ENCODE measurements around the gene TRIP6. TPM values are rescaled to one million over a fixed set of nuclear protein-coding genes. Genes with fewer than 3 reads are reported as not detected.

The TRIP6 gene
- total and polyA plus RNA-seq, 2 experiments from 2014 or later, result 44.6 to 112 TPM

DNA sequence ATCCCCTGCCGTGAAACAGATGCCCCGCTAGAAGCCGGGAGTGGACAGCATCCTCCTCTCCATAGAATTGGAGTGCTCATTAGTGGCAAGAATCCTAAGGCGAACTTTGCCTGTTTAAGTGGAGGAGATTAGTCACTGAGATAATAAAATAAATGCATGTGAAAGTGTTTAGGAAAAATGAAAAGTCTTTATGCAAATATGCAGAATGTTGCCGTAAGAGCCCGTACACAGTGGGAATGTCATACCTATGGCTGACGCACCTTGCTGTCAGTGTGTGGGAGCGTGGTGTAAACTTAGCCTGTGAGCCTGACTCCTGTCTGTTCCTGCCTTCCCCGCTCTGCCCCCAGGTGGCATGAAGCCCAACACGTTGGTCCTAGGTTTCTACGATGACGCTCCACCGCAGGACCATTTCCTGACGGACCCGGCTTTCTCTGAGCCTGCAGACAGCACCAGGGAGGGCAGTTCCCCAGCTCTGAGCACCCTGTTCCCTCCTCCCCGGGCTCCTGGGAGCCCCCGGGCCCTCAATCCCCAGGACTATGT is 1.7 kb upstream of the TRIP6 start:
- H3K79me2 ChIP-seq (replicated peaks; ENCODE audit: insufficient read depth), result peaks cover 18% of the 10 kb centered on the region
- Mint-ChIP-seq H3K9me3 (no peaks in the 10 kb centered on the region; the same call in 2 of the 3 replicates), H3K4me3 (peak overlapping the region; percentile 24; the same call in 1 of the 3 replicates), H3K27me3 (ENCODE audit: insufficient read depth, low read depth, poor library complexity) (peaks cover 14% of the 10 kb centered on the region), H3K36me3 (ENCODE audit: low read depth) (peaks cover 54% of the 10 kb centered on the region), H3K4me1 (peaks cover 14% of the 10 kb centered on the region; the same call in 2 of the 3 replicates), H3K27ac (no peak overlapping the region)
- DNase-seq (ENCODE audit: low spot score) (peak; percentile 58), ATAC-seq (peak; percentile 9)
- TF ChIP-seq, protein P1, sequence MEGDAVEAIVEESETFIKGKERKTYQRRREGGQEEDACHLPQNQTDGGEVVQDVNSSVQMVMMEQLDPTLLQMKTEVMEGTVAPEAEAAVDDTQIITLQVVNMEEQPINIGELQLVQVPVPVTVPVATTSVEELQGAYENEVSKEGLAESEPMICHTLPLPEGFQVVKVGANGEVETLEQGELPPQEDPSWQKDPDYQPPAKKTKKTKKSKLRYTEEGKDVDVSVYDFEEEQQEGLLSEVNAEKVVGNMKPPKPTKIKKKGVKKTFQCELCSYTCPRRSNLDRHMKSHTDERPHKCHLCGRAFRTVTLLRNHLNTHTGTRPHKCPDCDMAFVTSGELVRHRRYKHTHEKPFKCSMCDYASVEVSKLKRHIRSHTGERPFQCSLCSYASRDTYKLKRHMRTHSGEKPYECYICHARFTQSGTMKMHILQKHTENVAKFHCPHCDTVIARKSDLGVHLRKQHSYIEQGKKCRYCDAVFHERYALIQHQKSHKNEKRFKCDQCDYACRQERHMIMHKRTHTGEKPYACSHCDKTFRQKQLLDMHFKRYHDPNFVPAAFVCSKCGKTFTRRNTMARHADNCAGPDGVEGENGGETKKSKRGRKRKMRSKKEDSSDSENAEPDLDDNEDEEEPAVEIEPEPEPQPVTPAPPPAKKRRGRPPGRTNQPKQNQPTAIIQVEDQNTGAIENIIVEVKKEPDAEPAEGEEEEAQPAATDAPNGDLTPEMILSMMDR (conservative IDR thresholded peaks at IDR 0.05; ENCODE audit: low read depth in 2 of 2), result peak in 1 of 2 experiments; percentile 45; a peak in 3 of 4 replicates
- no peak for TF ChIP-seq EZH2 (IDR thresholded peaks at IDR 0.05; ENCODE audit: low read depth, unreplicated experiment)
- no peak overlapping the region for H3K4me2 ChIP-seq
- peaks cover 11% of the 10 kb centered on the region for H3K4me1 ChIP-seq (ENCODE audit: insufficient read depth)
- H3K4me3 ChIP-seq, result no peak overlapping the region
- H3K27ac ChIP-seq (ENCODE audit: low read depth), result no peak overlapping the region
- no peaks in the 10 kb centered on the region for H3K9me2 ChIP-seq (ENCODE audit: insufficient read depth)
- H4K20me1 ChIP-seq (replicated peaks; ENCODE audit: insufficient read depth), result 0 out of 2 replicates have a peak, but pooled peaks cover 3% of the 10 kb centered on the region
- no peaks in the 10 kb centered on the region for H3K27me3 ChIP-seq (ENCODE audit: insufficient read depth)
- peaks cover 4% of the 10 kb centered on the region; the same call in 1 of the 2 replicates for H3K36me3 ChIP-seq (ENCODE audit: insufficient read depth)
- no peak overlapping the region for H2AFZ ChIP-seq
- H3F3A ChIP-seq (replicated peaks; ENCODE audit: low read depth), result peaks cover 13% of the 10 kb centered on the region; the same call in 1 of the 2 replicates

DNA sequence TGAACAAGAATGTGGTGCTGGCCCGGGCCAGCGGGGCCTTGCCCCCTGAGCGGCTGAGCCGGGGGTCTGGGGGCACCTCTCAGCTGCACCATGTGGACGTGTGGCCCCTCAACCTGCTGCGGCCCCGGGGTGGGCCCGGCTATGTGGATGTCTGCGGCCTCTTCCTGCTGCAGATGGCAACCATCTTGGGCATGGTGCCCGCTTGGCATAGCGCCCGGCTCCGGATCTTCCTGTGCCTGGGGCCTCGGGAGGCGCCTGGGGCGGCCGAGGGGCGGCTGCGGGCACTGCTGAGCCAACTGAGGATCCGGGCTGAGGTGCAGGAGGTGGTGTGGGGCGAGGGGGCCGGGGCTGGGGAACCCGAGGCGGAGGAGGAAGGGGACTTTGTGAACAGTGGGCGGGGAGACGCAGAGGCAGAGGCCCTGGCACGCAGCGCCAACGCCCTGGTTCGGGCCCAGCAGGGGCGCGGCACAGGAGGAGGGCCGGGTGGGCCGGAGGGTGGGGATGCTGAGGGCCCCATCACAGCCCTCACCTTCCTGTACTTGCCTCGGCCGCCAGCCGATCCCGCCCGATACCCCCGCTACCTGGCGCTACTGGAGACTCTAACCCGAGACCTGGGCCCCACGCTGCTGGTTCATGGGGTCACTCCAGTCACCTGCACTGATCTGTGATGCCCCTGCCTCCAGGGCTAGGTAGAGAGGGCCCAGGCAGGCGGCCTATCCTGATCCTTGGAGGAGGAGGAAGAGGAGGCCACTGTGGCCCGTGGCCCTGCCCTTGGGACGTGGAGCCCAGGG is 1.1 kb upstream of the TRIP6 start:
- no peak for TF ChIP-seq ZNF114 (CRISPR knock-in tag; IDR thresholded peaks at IDR 0.05)
- Histone ChIP-seq H3K4me1 (ENCODE audit: insufficient read depth) (peaks cover 11% of the 10 kb centered on the region), H3K9me2 (ENCODE audit: insufficient read depth) (no peaks in the 10 kb centered on the region), H3K27ac (ENCODE audit: low read depth) (peak overlapping the region; percentile 97), H3K4me2 (peak overlapping the region; percentile 91), H3K79me2 (replicated peaks; ENCODE audit: insufficient read depth) (peaks cover 18% of the 10 kb centered on the region), H3F3A (replicated peaks; ENCODE audit: low read depth) (peaks cover 13% of the 10 kb centered on the region; the same call in 1 of the 2 replicates), H3K36me3 (ENCODE audit: insufficient read depth) (peaks cover 6% of the 10 kb centered on the region; the same call in 1 of the 2 replicates), H2AFZ (no peak overlapping the region), H4K20me1 (replicated peaks; ENCODE audit: insufficient read depth) (0 out of 2 replicates have a peak, but pooled peaks cover 3% of the 10 kb centered on the region), H3K27me3 (ENCODE audit: insufficient read depth) (no peaks in the 10 kb centered on the region), H3K4me3 (no peak overlapping the region; the same call in 1 of the 2 replicates)
- H3K4me3 Mint-ChIP-seq, result peak overlapping the region; percentile 94; the same call in 1 of the 3 replicates
- peak overlapping the region; percentile 99 for H3K27ac Mint-ChIP-seq
- H3K4me1 Mint-ChIP-seq, result peaks cover 14% of the 10 kb centered on the region; the same call in 2 of the 3 replicates
- H3K9me3 Mint-ChIP-seq, result no peaks in the 10 kb centered on the region; the same call in 2 of the 3 replicates
- ATAC-seq (peak; percentile 18), DNase-seq (ENCODE audit: low spot score) (peak; percentile 27)
- H3K36me3 Mint-ChIP-seq (ENCODE audit: low read depth), result peaks cover 54% of the 10 kb centered on the region
- peaks cover 19% of the 10 kb centered on the region for H3K27me3 Mint-ChIP-seq (ENCODE audit: insufficient read depth, low read depth, poor library complexity)

DNA sequence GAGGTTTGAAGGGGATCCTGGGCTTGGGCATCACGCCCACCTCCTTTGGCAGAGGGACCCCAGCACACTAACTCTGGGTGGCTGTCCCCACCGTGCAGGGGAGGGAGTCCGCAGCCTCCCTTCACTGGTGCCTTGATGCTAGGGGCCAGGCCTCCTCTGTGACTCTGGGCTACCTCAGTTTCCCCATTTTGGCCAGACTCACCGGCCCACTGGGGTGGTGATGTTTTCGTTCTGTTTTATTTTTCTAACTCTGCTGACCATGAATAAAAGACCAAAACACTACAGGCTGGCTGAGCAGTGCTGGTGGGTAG is 503 bp upstream of the TRIP6 start:
- no peaks in the 10 kb centered on the region for H3K9me2 ChIP-seq (ENCODE audit: insufficient read depth)
- H3K79me2 ChIP-seq (replicated peaks; ENCODE audit: insufficient read depth), result peaks cover 18% of the 10 kb centered on the region
- Mint-ChIP-seq H3K36me3 (ENCODE audit: low read depth) (peaks cover 59% of the 10 kb centered on the region), H3K4me1 (peaks cover 14% of the 10 kb centered on the region; the same call in 2 of the 3 replicates), H3K4me3 (peak overlapping the region; percentile 94), H3K27ac (peak overlapping the region; percentile 99), H3K9me3 (no peaks in the 10 kb centered on the region; the same call in 2 of the 3 replicates), H3K27me3 (ENCODE audit: insufficient read depth, low read depth, poor library complexity) (peaks cover 19% of the 10 kb centered on the region)
- H2AFZ ChIP-seq, result peak overlapping the region; percentile 49; the same call in 1 of the 2 replicates
- no peaks in the 10 kb centered on the region for H3K27me3 ChIP-seq (ENCODE audit: insufficient read depth)
- ATAC-seq (no peak), DNase-seq (ENCODE audit: low spot score) (no peak)
- H3K4me2 ChIP-seq, result peak overlapping the region; percentile 91
- 0 out of 2 replicates have a peak, but pooled peaks cover 3% of the 10 kb centered on the region for H4K20me1 ChIP-seq (replicated peaks; ENCODE audit: insufficient read depth)
- H3K27ac ChIP-seq (ENCODE audit: low read depth), result peak overlapping the region; percentile 97
- H3K36me3 ChIP-seq (ENCODE audit: insufficient read depth), result peaks cover 7% of the 10 kb centered on the region; the same call in 1 of the 2 replicates
- H3K4me1 ChIP-seq (ENCODE audit: insufficient read depth), result peaks cover 11% of the 10 kb centered on the region
- peaks cover 13% of the 10 kb centered on the region; the same call in 1 of the 2 replicates for H3F3A ChIP-seq (replicated peaks; ENCODE audit: low read depth)
- H3K4me3 ChIP-seq, result peak overlapping the region; percentile 100
- TF ChIP-seq, protein P2, sequence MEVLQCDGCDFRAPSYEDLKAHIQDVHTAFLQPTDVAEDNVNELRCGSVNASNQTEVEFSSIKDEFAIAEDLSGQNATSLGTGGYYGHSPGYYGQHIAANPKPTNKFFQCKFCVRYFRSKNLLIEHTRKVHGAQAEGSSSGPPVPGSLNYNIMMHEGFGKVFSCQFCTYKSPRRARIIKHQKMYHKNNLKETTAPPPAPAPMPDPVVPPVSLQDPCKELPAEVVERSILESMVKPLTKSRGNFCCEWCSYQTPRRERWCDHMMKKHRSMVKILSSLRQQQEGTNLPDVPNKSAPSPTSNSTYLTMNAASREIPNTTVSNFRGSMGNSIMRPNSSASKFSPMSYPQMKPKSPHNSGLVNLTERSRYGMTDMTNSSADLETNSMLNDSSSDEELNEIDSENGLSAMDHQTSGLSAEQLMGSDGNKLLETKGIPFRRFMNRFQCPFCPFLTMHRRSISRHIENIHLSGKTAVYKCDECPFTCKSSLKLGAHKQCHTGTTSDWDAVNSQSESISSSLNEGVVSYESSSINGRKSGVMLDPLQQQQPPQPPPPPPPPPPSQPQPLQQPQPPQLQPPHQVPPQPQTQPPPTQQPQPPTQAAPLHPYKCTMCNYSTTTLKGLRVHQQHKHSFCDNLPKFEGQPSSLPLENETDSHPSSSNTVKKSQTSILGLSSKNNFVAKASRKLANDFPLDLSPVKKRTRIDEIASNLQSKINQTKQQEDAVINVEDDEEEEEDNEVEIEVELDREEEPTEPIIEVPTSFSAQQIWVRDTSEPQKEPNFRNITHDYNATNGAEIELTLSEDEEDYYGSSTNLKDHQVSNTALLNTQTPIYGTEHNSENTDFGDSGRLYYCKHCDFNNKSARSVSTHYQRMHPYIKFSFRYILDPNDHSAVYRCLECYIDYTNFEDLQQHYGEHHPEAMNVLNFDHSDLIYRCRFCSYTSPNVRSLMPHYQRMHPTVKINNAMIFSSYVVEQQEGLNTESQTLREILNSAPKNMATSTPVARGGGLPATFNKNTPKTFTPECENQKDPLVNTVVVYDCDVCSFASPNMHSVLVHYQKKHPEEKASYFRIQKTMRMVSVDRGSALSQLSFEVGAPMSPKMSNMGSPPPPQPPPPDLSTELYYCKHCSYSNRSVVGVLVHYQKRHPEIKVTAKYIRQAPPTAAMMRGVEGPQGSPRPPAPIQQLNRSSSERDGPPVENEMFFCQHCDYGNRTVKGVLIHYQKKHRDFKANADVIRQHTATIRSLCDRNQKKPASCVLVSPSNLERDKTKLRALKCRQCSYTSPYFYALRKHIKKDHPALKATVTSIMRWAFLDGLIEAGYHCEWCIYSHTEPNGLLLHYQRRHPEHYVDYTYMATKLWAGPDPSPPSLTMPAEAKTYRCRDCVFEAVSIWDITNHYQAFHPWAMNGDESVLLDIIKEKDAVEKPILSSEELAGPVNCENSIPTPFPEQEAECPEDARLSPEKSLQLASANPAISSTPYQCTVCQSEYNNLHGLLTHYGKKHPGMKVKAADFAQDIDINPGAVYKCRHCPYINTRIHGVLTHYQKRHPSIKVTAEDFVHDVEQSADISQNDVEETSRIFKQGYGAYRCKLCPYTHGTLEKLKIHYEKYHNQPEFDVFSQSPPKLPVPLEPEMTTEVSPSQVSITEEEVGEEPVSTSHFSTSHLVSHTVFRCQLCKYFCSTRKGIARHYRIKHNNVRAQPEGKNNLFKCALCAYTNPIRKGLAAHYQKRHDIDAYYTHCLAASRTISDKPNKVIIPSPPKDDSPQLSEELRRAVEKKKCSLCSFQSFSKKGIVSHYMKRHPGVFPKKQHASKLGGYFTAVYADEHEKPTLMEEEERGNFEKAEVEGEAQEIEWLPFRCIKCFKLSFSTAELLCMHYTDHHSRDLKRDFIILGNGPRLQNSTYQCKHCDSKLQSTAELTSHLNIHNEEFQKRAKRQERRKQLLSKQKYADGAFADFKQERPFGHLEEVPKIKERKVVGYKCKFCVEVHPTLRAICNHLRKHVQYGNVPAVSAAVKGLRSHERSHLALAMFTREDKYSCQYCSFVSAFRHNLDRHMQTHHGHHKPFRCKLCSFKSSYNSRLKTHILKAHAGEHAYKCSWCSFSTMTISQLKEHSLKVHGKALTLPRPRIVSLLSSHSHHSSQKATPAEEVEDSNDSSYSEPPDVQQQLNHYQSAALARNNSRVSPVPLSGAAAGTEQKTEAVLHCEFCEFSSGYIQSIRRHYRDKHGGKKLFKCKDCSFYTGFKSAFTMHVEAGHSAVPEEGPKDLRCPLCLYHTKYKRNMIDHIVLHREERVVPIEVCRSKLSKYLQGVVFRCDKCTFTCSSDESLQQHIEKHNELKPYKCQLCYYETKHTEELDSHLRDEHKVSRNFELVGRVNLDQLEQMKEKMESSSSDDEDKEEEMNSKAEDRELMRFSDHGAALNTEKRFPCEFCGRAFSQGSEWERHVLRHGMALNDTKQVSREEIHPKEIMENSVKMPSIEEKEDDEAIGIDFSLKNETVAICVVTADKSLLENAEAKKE (CRISPR knock-in tag; IDR thresholded peaks at IDR 0.05), result no peak
- TF ChIP-seq STAT1 (IDR thresholded peaks at IDR 0.05; ENCODE audit: unreplicated experiment) (no peak), JUNB (IDR thresholded peaks at IDR 0.05; ENCODE audit: unreplicated experiment) (no peak)

Data from GM23338 (cell line).